Testis (tissue), 2 donors: Measurements from ENCODE around the gene DNAJB8.

Experiments
- POLR2A ChIP-seq: fragments of 450-650 bp; IDR thresholded peaks from one replicate; pipeline ENCODE4 v1.6.1; 2017; ENCODE audit warnings: antibody characterized with exemption, mild to moderate bottlenecking, moderate library complexity
- TF ChIP-seq, protein P1 (sequence below), 3 experiments: fragments of 450-650 bp in 2 of 3; fragments of 200-600 bp in 1 of 3; sonication (generic) in 1 of 3; IDR thresholded peaks; one replicate each; pipeline ENCODE4 v1.5.1; 2016 to 2019; ENCODE audit warnings: antibody characterized with exemption in 3 of 3, mild to moderate bottlenecking in 2 of 3, moderate library complexity in 1 of 3

GRCh38 chr3:128489674-128489926 is 22.9 kb upstream of the DNAJB8 start:
- TF ChIP-seq, protein P1, sequence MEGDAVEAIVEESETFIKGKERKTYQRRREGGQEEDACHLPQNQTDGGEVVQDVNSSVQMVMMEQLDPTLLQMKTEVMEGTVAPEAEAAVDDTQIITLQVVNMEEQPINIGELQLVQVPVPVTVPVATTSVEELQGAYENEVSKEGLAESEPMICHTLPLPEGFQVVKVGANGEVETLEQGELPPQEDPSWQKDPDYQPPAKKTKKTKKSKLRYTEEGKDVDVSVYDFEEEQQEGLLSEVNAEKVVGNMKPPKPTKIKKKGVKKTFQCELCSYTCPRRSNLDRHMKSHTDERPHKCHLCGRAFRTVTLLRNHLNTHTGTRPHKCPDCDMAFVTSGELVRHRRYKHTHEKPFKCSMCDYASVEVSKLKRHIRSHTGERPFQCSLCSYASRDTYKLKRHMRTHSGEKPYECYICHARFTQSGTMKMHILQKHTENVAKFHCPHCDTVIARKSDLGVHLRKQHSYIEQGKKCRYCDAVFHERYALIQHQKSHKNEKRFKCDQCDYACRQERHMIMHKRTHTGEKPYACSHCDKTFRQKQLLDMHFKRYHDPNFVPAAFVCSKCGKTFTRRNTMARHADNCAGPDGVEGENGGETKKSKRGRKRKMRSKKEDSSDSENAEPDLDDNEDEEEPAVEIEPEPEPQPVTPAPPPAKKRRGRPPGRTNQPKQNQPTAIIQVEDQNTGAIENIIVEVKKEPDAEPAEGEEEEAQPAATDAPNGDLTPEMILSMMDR (IDR thresholded peaks at IDR 0.05), result no peak
- TF ChIP-seq POLR2A, result no peak
